ENCODE results near the gene THAP4. TPM values are rescaled to one million over a fixed set of nuclear protein-coding genes. Genes with fewer than 3 reads are reported as not detected.

THAP4 gene
- total RNA-seq, 1 donor from 2014 or later: 68.8 TPM

DNA sequence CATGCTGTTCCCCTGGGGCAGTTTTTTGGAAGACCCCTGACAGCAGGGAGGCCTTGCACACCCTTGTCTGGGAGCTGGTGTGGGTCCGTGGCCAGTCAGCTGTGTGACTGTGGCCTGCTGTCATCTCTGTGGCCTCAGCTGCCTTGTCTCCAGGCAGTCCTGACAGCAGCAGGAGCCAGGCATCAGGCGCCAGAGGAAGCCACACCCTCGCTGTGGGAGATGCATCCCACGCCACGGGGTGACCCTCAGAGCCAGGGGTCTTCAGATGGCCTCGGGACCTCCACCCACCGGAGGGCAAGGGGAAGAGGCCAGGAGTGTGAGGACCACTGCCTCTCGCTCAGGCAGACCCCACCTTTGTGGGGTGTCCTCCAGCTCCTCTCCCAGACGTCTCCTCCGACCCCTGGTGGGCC lies 73.4 kb downstream of the THAP4 start:
- peaks cover 56% of the 10 kb centered on the region for H3K4me1 ChIP-seq
- no peak overlapping the region for H3K4me3 ChIP-seq
- DNase-seq: no peak
- H3K27ac ChIP-seq (replicated peaks): no peak overlapping the region
- H3K36me3 ChIP-seq: no peaks in the 10 kb centered on the region
- H3K27me3 ChIP-seq (ENCODE audit: low read depth): peaks cover 15% of the 10 kb centered on the region
- no peaks in the 10 kb centered on the region for H3K9me3 ChIP-seq (replicated peaks)
- TF ChIP-seq, protein P1, sequence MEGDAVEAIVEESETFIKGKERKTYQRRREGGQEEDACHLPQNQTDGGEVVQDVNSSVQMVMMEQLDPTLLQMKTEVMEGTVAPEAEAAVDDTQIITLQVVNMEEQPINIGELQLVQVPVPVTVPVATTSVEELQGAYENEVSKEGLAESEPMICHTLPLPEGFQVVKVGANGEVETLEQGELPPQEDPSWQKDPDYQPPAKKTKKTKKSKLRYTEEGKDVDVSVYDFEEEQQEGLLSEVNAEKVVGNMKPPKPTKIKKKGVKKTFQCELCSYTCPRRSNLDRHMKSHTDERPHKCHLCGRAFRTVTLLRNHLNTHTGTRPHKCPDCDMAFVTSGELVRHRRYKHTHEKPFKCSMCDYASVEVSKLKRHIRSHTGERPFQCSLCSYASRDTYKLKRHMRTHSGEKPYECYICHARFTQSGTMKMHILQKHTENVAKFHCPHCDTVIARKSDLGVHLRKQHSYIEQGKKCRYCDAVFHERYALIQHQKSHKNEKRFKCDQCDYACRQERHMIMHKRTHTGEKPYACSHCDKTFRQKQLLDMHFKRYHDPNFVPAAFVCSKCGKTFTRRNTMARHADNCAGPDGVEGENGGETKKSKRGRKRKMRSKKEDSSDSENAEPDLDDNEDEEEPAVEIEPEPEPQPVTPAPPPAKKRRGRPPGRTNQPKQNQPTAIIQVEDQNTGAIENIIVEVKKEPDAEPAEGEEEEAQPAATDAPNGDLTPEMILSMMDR (IDR thresholded peaks at IDR 0.05; ENCODE audit: borderline replicate concordance): no peak
- intact Hi-C loops (cut with micrococcal nuclease): no loop called here

DNA sequence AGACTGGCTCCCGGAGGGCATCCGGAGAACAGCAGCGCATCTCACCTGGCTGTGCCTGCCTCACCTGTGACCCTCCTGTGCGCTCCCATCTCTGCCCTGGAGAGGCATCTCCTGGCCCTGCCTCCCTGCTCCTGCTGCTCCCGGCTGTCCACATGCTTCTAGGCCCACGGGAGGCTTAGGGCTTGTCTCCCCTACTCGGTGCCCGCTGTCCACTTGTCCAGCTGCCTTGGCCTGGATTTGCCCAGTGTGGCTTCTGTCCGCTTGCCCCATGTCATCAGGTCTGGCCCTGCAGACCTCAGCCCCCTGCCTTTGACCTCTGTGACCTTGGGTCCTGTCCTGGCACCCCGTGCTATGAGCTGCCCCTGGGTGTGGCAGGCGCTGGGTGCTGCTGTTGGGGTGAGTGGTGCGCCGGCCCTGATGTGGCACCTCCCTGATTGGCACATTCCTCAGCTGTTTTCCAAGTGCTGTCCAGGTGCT lies 73.9 kb downstream of the THAP4 start:
- H3K27me3 ChIP-seq (ENCODE audit: low read depth): peaks cover 20% of the 10 kb centered on the region
- no peaks in the 10 kb centered on the region for H3K36me3 ChIP-seq
- H3K27ac ChIP-seq (replicated peaks): no peak overlapping the region
- no peak for DNase-seq
- H3K4me1 ChIP-seq: peaks cover 61% of the 10 kb centered on the region
- H3K9me3 ChIP-seq (replicated peaks): no peaks in the 10 kb centered on the region
- no peak overlapping the region for H3K4me3 ChIP-seq
- intact Hi-C loops (cut with micrococcal nuclease): no loop called here
- TF ChIP-seq, protein P1 (IDR thresholded peaks at IDR 0.05; ENCODE audit: borderline replicate concordance): no peak

DNA sequence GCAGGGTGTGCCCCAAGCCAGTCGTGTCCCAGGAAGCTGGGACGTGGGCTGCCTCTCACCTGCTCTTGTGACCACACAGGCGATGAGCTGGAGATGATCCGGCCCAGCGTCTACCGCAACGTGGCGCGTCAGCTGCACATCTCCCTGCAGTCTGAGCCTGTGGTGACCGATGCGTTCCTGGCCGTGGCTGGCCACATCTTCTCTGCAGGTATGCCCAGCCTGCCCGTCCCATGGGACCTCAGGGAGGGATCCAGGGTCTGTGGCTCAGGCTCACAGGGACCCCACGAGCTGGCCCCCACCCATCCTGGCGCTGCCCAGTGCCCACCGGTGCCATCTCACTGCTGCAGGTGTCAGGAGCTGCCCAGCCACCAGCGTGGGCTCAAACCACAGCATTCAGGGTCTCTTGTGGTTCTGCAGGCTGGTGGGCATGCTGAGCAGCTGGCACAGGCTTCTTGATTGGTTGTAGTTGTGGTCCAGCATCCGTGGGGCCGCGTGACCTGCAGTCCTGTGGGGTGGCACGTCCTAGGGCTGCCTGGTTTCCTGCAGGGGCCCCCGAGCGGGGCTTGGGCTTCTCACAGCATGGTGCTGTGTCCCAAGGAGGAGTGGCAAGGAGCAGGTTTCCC lies 74.6 kb downstream of the THAP4 start:
- Histone ChIP-seq H3K4me3 (no peak overlapping the region), H3K36me3 (no peaks in the 10 kb centered on the region), H3K27me3 (ENCODE audit: low read depth) (peaks cover 27% of the 10 kb centered on the region), H3K27ac (replicated peaks) (no peak overlapping the region), H3K9me3 (replicated peaks) (peaks cover 2% of the 10 kb centered on the region), H3K4me1 (peaks cover 63% of the 10 kb centered on the region)
- TF ChIP-seq, protein P1 (IDR thresholded peaks at IDR 0.05; ENCODE audit: borderline replicate concordance): no peak
- no peak for DNase-seq
- intact Hi-C loops (cut with micrococcal nuclease): no loop called here

DNA sequence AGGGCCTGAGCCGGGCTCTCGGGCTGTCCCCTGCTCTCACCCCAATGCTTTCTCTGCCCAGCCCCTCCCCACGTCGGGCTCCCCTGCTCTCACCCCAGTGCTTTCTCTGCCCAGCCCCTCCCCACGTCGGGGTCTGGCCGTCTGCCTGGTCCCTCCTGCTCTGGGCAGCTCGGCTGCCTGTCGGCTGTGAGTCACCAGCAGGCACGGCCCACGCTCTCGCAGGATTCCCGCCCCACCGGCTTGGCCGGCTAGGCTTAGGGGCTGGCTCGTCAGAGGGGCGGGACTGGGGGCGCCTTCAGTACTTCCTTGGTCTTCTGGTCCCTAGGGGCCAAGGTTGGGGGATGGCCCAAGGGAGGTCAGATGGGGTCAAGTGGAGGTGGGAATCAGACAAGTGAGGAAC lies 75.1 kb downstream of the THAP4 start:
- peaks cover 63% of the 10 kb centered on the region for H3K4me1 ChIP-seq
- H3K36me3 ChIP-seq: no peaks in the 10 kb centered on the region
- TF ChIP-seq, protein P1 (IDR thresholded peaks at IDR 0.05; ENCODE audit: borderline replicate concordance): no peak
- H3K27ac ChIP-seq (replicated peaks): no peak overlapping the region
- no peak for DNase-seq
- no peak overlapping the region for H3K4me3 ChIP-seq
- peaks cover 8% of the 10 kb centered on the region for H3K9me3 ChIP-seq (replicated peaks)
- intact Hi-C loops (cut with micrococcal nuclease): no loop called here
- H3K27me3 ChIP-seq (ENCODE audit: low read depth): peaks cover 32% of the 10 kb centered on the region

DNA sequence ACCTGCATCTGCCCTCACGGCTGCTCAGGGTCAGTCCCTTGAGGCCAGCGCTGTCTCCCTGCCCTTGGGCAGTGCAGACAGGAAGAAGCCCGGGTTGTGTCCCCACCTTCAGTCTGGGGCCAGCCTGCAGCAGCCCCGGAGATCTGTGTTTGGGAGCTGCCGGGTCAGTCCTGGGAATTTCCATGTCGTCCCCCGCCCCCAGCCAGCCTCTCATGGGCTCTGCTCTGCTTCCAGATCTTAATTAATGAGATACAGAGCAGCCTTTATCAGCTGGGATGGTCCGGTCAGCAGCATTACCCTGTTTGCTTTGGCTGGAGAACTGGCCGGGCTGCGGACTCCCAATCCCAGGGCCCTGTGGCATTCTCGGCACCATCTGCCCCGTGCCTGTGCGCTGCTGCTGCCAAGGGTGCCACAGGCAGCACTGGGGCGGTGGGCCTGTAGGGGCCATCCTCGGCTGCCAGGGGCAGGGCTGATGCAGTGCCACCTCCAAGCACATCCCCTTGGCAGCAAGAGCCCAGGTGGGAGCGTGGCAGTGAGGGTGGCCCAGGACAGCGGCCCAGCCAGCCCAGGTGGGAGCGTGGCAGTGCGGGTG lies 76.0 kb downstream of the THAP4 start:
- Histone ChIP-seq H3K27ac (replicated peaks) (no peak overlapping the region), H3K4me3 (peak overlapping the region; percentile 75), H3K9me3 (replicated peaks) (peaks cover 16% of the 10 kb centered on the region), H3K4me1 (peaks cover 63% of the 10 kb centered on the region), H3K27me3 (ENCODE audit: low read depth) (peaks cover 34% of the 10 kb centered on the region), H3K36me3 (no peaks in the 10 kb centered on the region)
- intact Hi-C loops (cut with micrococcal nuclease): no loop called here
- TF ChIP-seq, protein P1 (IDR thresholded peaks at IDR 0.05; ENCODE audit: borderline replicate concordance): no peak
- no peak for DNase-seq

Data from left ventricle myocardium inferior (tissue), 1 donor.